NT2/D1 (cell line): ENCODE measurements around the gene LIPJ.

Experiments used
- SUZ12 ChIP-seq: IDR thresholded peaks from 2 replicates; pipeline ENCODE4 v1.6.1; 2011; ENCODE audit not compliant: insufficient read length, insufficient read depth; ENCODE audit errors: extremely low read depth
- YY1 ChIP-seq: IDR thresholded peaks from 2 replicates; pipeline ENCODE4 v1.6.1; 2011; ENCODE audit not compliant: insufficient read length, insufficient read depth
- ZNF274 ChIP-seq: IDR thresholded peaks from 2 replicates; pipeline ENCODE4 v1.6.1; 2011; ENCODE audit warnings: mild to moderate bottlenecking, low read depth, low read length

GRCh38 chr10:88623835-88624234 is 37.3 kb downstream of the LIPJ start:
- TF ChIP-seq ZNF274 (no peak), YY1 (no peak), SUZ12 (no peak)
